Stomach (tissue), 4 donors: ENCODE data around the gene ATP2A3.

Experiments
- POLR2A ChIP-seq, 4 donors: fragments of 450-650 bp; IDR thresholded peaks; one replicate each; pipeline ENCODE4 v1.6.1; 2016; ENCODE audit warnings: antibody characterized with exemption in 4 of 4, control low read depth in 2 of 4, mild to moderate bottlenecking in 1 of 4, moderate library complexity in 1 of 4
- POLR2AphosphoS5 ChIP-seq, 3 donors: sonication (generic); formaldehyde crosslinking; IDR thresholded peaks; one replicate each; pipeline ENCODE4 v1.6.1; 2016; ENCODE audit warnings: antibody characterized with exemption in 3 of 3
- TF ChIP-seq, protein P1 (sequence below), 7 experiments: fragments of 450-650 bp in 4 of 7; fragments of 200-600 bp in 3 of 7; sonication (generic) in 3 of 7; IDR thresholded peaks; one replicate each; pipeline ENCODE4 v1.5.1; 2016 to 2019; ENCODE audit warnings: antibody characterized with exemption in 7 of 7, control low read depth in 2 of 7, mild to moderate bottlenecking in 1 of 7

DNA sequence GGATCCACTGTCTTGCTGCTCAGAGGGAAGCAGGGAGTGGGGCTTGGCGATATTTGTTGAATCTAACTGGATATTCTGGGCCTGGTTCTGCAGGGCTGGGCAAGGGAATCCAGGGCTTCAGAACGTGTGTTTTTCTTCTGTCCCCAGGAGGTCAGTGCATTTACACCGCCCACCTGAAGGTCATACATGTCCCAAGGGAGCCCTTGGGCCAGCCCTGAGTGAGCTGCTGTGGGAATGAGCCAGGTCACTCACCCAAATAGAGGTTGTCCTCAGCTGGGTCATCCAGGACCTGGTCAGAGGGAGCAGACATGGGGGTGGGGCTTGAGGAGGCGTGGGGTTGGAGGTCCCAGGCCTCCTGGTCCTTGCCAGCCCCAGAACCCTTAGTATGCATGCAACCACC, 82.0 kb downstream of the ATP2A3 start:
- no peak for TF ChIP-seq POLR2AphosphoS5 (IDR thresholded peaks at IDR 0.05)
- TF ChIP-seq, protein P1, sequence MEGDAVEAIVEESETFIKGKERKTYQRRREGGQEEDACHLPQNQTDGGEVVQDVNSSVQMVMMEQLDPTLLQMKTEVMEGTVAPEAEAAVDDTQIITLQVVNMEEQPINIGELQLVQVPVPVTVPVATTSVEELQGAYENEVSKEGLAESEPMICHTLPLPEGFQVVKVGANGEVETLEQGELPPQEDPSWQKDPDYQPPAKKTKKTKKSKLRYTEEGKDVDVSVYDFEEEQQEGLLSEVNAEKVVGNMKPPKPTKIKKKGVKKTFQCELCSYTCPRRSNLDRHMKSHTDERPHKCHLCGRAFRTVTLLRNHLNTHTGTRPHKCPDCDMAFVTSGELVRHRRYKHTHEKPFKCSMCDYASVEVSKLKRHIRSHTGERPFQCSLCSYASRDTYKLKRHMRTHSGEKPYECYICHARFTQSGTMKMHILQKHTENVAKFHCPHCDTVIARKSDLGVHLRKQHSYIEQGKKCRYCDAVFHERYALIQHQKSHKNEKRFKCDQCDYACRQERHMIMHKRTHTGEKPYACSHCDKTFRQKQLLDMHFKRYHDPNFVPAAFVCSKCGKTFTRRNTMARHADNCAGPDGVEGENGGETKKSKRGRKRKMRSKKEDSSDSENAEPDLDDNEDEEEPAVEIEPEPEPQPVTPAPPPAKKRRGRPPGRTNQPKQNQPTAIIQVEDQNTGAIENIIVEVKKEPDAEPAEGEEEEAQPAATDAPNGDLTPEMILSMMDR (IDR thresholded peaks at IDR 0.05): no peak
- no peak for TF ChIP-seq POLR2A (IDR thresholded peaks at IDR 0.05)
